ENCODE results near the gene KBTBD13.
"Not testable (repeated sequence)": the region's sequence is repeated elsewhere in the genome, so short reads cannot be mapped to it uniquely, and the experiment has no call there.

KBTBD13 gene

DNA sequence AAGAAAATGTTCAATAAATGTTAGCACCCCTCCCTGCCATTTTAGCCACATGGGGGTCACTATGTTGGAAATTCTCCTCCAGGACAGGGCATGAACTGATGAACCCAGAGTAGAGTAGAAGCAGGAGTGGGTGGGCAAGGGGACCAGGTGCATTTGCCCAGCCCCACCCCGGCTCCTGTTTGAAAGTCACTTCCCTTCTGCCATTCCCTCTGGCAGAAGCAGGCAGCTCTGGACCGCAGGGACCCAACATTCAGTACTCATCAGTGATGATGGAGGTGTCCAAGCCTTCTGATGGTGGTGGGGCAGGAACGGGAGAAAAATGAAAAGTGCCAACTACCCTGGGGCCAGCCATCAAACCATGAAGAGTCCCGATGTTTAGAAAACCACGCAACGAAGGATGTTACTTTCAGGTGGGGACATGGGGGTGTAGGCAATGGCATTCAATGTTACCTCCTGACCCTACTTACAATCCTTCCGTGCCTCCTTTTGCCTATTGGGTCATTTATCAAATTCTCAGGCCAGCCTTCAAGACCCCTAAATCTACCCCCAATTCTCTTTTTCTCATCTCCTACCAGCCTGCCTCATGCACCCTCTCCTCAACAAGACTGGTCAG lies 21.2 kb downstream of the KBTBD13 start:
- TF ChIP-seq, protein P1, sequence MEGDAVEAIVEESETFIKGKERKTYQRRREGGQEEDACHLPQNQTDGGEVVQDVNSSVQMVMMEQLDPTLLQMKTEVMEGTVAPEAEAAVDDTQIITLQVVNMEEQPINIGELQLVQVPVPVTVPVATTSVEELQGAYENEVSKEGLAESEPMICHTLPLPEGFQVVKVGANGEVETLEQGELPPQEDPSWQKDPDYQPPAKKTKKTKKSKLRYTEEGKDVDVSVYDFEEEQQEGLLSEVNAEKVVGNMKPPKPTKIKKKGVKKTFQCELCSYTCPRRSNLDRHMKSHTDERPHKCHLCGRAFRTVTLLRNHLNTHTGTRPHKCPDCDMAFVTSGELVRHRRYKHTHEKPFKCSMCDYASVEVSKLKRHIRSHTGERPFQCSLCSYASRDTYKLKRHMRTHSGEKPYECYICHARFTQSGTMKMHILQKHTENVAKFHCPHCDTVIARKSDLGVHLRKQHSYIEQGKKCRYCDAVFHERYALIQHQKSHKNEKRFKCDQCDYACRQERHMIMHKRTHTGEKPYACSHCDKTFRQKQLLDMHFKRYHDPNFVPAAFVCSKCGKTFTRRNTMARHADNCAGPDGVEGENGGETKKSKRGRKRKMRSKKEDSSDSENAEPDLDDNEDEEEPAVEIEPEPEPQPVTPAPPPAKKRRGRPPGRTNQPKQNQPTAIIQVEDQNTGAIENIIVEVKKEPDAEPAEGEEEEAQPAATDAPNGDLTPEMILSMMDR (IDR thresholded peaks at IDR 0.05; ENCODE audit: extremely low read depth, insufficient read depth, missing control alignments): no peak
- in situ Hi-C loops (cut with MboI; ENCODE audit: low pct_unique_long_range_greater_than_20kb, low sequenced_read_pairs, unreplicated experiment): no loop called here
- DNase-seq (ENCODE audit: low spot score): no peak

DNA sequence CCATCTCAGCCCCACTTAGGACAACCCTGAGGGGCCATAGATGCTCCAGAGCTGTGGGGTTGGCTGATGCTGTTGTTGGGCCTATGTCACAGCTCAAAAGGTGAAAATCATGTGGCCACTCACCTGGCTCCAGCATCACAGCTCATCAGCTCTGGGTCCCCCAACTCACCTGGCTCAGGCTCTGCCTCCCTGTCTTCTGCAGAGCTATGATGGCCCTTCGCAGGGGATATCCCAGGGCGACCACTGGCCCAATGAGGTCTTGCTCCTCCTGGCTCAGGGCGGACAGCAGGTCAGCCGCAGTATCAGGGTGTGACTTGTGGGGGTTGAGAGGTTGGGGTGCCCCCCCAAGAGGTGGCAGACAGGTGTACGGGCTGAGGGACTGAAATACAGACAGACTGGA lies 22.8 kb downstream of the KBTBD13 start:
- TF ChIP-seq, protein P1 (IDR thresholded peaks at IDR 0.05; ENCODE audit: extremely low read depth, insufficient read depth, missing control alignments): no peak
- in situ Hi-C loops (cut with MboI; ENCODE audit: low pct_unique_long_range_greater_than_20kb, low sequenced_read_pairs, unreplicated experiment): no loop called here
- DNase-seq (ENCODE audit: low spot score): no peak

DNA sequence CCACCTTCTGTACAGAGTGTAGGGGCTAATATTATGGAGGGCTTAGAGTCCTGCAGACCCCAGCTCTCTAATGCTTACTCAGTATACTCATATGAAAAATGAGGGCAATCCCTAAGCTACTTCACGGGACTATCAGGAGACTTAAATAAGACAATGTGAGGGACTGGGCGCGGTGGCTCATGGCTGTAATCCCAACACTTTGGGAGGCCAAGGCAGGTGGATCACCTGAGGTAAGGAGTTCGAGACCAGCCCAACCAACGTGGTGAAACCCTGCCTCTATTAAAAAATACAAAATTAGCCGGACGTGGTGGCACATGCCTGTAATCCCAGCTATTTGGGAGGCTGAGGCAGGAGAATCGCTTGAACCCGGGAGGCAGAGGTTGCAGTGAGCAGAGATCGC lies 23.3 kb downstream of the KBTBD13 start:
- in situ Hi-C loops (cut with MboI; ENCODE audit: low pct_unique_long_range_greater_than_20kb, low sequenced_read_pairs, unreplicated experiment); DNase-seq (ENCODE audit: low spot score): not testable (repeated sequence)

DNA sequence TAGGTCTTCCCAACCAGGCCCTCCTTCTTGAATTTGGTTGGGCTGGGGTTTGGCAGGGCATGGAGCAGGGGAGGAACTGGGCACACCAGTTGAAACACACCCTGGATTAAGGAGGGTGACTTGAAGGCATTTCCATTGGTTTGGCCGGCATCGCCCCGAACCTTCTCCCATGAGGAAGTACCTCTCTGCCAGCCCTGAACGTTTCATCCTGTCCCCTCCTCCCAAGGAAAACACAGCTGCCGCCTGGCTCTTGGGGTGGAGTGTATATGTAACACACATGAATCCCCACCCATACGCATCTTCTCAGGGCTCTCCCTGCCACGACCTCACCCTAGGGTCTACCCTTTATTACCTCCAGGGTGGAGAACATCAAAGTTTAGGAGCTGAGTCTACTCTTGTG lies 23.9 kb downstream of the KBTBD13 start:
- in situ Hi-C loops (cut with MboI; ENCODE audit: low pct_unique_long_range_greater_than_20kb, low sequenced_read_pairs, unreplicated experiment): no loop called here
- TF ChIP-seq, protein P1 (IDR thresholded peaks at IDR 0.05; ENCODE audit: extremely low read depth, insufficient read depth, missing control alignments): no peak
- no peak for DNase-seq (ENCODE audit: low spot score)

DNA sequence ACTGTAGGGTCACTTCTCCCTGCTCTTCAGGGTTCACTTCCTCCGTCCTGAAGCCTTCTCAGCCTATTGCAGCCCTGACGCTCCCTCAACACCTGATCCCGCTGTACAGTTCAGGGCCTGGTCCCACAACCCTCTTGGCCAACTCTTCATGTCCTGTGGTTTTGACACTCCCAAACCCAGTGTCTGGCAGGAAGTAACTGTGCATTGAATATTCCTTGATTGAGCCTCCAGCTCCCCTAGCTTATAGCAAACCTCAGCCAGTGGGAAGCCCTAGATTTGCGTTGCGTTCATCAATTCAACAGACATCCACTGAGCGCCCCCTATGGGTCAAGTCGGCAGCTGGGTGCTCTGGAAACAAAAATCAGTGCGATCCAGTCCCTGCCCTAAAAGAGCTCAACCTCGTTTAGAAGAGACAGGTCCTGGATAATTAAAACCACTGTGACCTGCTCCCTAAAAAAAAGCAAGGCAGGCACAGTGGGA lies 24.9 kb downstream of the KBTBD13 start:
- peak; percentile 77 for DNase-seq (ENCODE audit: low spot score)
- in situ Hi-C loops (cut with MboI; ENCODE audit: low pct_unique_long_range_greater_than_20kb, low sequenced_read_pairs, unreplicated experiment): no loop called here
- TF ChIP-seq, protein P1 (IDR thresholded peaks at IDR 0.05; ENCODE audit: extremely low read depth, insufficient read depth, missing control alignments): peak; percentile 81

DNA sequence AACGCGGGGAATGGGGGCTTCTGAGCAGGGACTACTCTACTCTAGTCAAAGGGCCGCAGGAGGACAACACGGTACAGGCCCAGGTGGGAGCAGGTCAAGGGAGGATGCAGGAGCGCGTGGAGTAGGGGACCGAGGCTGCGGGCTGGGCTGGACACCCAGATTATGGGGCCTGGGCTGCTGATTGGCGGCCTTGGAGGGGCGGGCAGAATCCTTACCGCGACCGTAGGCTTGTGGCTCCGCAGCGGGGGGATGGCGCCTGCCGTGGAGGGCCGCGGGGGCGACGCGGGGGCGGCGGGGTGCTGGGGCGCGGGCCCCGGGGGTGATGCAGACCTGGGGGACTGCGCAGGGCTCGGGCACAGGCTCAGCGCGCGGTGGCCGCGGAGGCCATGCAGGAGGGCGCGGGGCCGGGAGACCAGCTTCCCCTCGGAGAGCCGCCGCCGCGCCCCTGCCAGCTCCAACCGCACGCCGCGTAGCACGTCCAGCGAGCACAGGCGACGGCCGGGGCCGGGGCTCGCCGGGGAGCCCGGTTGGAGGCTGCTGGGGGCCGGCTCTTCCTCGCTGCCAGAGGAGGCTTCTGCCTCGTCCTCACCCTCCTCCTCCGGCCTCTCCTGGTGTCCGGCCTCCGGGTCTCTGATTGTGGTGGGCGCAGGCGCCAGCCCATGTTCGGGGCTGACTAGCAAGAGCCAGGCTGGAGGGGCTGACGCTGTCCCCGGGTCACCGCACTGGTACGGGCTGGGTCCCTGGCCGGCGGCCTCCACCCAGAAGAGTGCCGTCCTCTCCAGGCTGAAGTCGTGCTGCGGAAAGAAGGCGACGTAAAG lies 25.6 kb downstream of the KBTBD13 start:
- DNase-seq (ENCODE audit: low spot score): no peak
- in situ Hi-C loops (cut with MboI; ENCODE audit: low pct_unique_long_range_greater_than_20kb, low sequenced_read_pairs, unreplicated experiment): no loop called here

More for the DNA sequence above, 25.6 kb downstream of the KBTBD13 start:
- TF ChIP-seq, protein P1 (IDR thresholded peaks at IDR 0.05; ENCODE audit: extremely low read depth, insufficient read depth, missing control alignments): no peak

All from GM13977 (cell line).